GM23338 (cell line): Measurements from ENCODE around the gene DCAF7. TPM values are rescaled to one million over a fixed set of nuclear protein-coding genes. Genes with fewer than 3 reads are reported as not detected.

Experiments used
- ATAC-seq: fragments of 200-7000 bp; cut with Tn5 transposase; 3 replicates; pipeline ENCODE4 v1.9.1; 2020
- DNase-seq: peaks from one replicate; pipeline ENCODE4 v3.0.0-alpha.2; 2015; ENCODE audit warnings: low spot score
- H2AFZ ChIP-seq: fragments of 200-600 bp; sonication (generic); 2 replicates; pipeline ENCODE4 v1.8.0; 2016; ENCODE audit warnings: antibody characterized with exemption, mild to moderate bottlenecking, moderate library complexity
- H3F3A ChIP-seq: fragments of 200-600 bp; sonication (generic); replicated peaks from 2 replicates; pipeline ENCODE4 v1.8.0; 2017; ENCODE audit warnings: antibody characterized with exemption, mixed run types, low read depth
- H3K27ac ChIP-seq: fragments of 200-600 bp; sonication (generic); 2 replicates; pipeline ENCODE4 v1.6.1; 2016; ENCODE audit warnings: low read depth
- H3K27me3 ChIP-seq: fragments of 200-600 bp; sonication (generic); 2 replicates; pipeline ENCODE4 v1.8.0; 2016; ENCODE audit warnings: mild to moderate bottlenecking, mixed run types, moderate library complexity; ENCODE audit not compliant: insufficient read depth
- H3K36me3 ChIP-seq: fragments of 200-600 bp; sonication (generic); 2 replicates; pipeline ENCODE4 v1.8.0; 2016; ENCODE audit warnings: mild to moderate bottlenecking; ENCODE audit not compliant: insufficient read depth
- H3K4me1 ChIP-seq: fragments of 200-600 bp; sonication (generic); 2 replicates; pipeline ENCODE4 v1.8.0; 2016; ENCODE audit warnings: mild to moderate bottlenecking, moderate library complexity; ENCODE audit not compliant: insufficient read depth
- H3K4me2 ChIP-seq: fragments of 200-600 bp; sonication (generic); 2 replicates; pipeline ENCODE4 v1.7.1; 2017; ENCODE audit warnings: mixed run types
- H3K4me3 ChIP-seq: fragments of 200-600 bp; sonication (generic); 2 replicates; pipeline ENCODE4 v1.6.1; 2016; ENCODE audit warnings: mixed run types
- H3K79me2 ChIP-seq: fragments of 200-600 bp; sonication (generic); replicated peaks from 2 replicates; pipeline ENCODE4 v1.8.0; 2017; ENCODE audit warnings: mild to moderate bottlenecking; ENCODE audit not compliant: insufficient read depth
- H3K9me2 ChIP-seq: fragments of 200-600 bp; sonication (generic); 2 replicates; pipeline ENCODE4 v1.8.0; 2017; ENCODE audit not compliant: insufficient read depth
- H4K20me1 ChIP-seq: fragments of 200-600 bp; sonication (generic); replicated peaks from 2 replicates; pipeline ENCODE4 v1.8.0; 2017; ENCODE audit warnings: mild to moderate bottlenecking; ENCODE audit not compliant: insufficient read depth
- H3K27ac Mint-ChIP-seq: 2 replicates; pipeline ENCODE4 v1.8.0; 2020; ENCODE audit warnings: inconsistent platforms, mild to moderate bottlenecking, moderate library complexity, mixed read lengths
- H3K27me3 Mint-ChIP-seq: 3 replicates; pipeline ENCODE4 v1.8.0; 2022; ENCODE audit warnings: low read depth, mild to moderate bottlenecking, moderate library complexity, mixed read lengths, inconsistent platforms; ENCODE audit not compliant: insufficient read depth, poor library complexity
- H3K36me3 Mint-ChIP-seq: 3 replicates; pipeline ENCODE4 v1.8.0; 2021; ENCODE audit warnings: low read depth, mild to moderate bottlenecking, inconsistent platforms, moderate library complexity, mixed read lengths
- H3K4me1 Mint-ChIP-seq: 3 replicates; pipeline ENCODE4 v1.8.0; 2020; ENCODE audit warnings: mild to moderate bottlenecking, inconsistent platforms, mixed read lengths
- H3K4me3 Mint-ChIP-seq: 3 replicates; pipeline ENCODE4 v1.8.0; 2021; ENCODE audit warnings: moderate library complexity, mild to moderate bottlenecking, inconsistent platforms, mixed read lengths
- H3K9me3 Mint-ChIP-seq: 3 replicates; pipeline ENCODE4 v1.8.0; 2020; ENCODE audit warnings: moderate library complexity, mild to moderate bottlenecking, inconsistent platforms, mixed read lengths
- NANOG ChIP-seq: IDR thresholded peaks from 2 replicates; pipeline ENCODE4 v1.6.1; 2016; ENCODE audit warnings: antibody characterized with exemption, borderline replicate concordance
- STAT1 ChIP-seq: IDR thresholded peaks from one replicate; pipeline ENCODE4 v1.6.1; 2016; ENCODE audit warnings: antibody characterized with exemption; ENCODE audit not compliant: unreplicated experiment
- ZNF114 ChIP-seq: fragments of 250-450 bp; sonication (Bioruptor Pico); IDR thresholded peaks from 2 replicates; pipeline ENCODE4 v1.5.0; 2020; ENCODE audit warnings: mild to moderate bottlenecking, moderate library complexity
- ZNF331 ChIP-seq: fragments of 250-450 bp; sonication (Bioruptor Pico); IDR thresholded peaks from 2 replicates; pipeline ENCODE4 v1.5.0; 2020; ENCODE audit warnings: low read depth, mild to moderate bottlenecking, moderate library complexity
- polyA plus RNA-seq: library from polyadenylated mRNA; unstranded; fragments of >200 nt; fragmentation: Nextera tagmentation; extraction: Ambion mirVana; gene quantifications from 2 replicates; pipeline ENCODE4 v1.2.1, GENCODE V29; 2016
- total RNA-seq: library from RNA; depleted of rRNA; stranded (reverse); fragments of >200 nt; shearing (Covaris generic); gene quantifications from 2 replicates; pipeline ENCODE4 v1.2.3, GENCODE V29; 2014
- TF ChIP-seq, protein P1 (sequence below), 2 experiments: fragments of 200-600 bp in 1 of 2; sonication (generic) in 1 of 2; conservative IDR thresholded peaks; 2 replicates each; pipeline versions ENCODE4 v1.5.1 to v1.6.1; 2016 to 2017; ENCODE audit warnings: antibody characterized with exemption in 2 of 2, low read depth in 2 of 2, mild to moderate bottlenecking in 2 of 2, moderate library complexity in 1 of 2
- TF ChIP-seq, protein P2 (sequence below): IDR thresholded peaks from 2 replicates; pipeline ENCODE4 v1.6.1; 2016; ENCODE audit warnings: antibody characterized with exemption
- TF ChIP-seq, protein P3 (sequence below): fragments of 250-450 bp; sonication (Bioruptor Pico); IDR thresholded peaks from 2 replicates; pipeline ENCODE4 v1.5.0; 2020; ENCODE audit warnings: mild to moderate bottlenecking, moderate library complexity

DCAF7 gene
- total and polyA plus RNA-seq, 2 experiments from 2014 or later = 31.3 to 60.1 TPM

DNA sequence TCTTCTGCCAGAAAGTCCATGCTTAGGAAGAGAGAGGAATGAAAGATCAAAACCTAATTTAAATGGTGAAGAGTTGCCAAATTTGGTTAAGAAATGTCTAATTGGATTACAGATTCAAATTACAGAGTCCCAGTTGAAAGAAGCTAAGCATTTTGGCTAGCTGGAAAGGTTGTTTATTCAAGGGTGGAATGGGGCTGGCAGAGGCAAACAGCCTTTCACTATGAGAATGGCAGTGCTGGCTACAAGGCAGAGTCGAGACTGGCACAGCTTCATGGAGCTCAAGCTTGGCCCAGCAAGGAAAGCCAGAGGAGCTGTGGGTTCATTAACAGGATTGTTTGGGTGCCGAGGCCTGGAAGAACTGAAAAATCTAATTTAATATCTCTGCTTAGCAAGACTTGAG, 85.5 kb downstream of the DCAF7 start (continued):
- TF ChIP-seq, protein P1, sequence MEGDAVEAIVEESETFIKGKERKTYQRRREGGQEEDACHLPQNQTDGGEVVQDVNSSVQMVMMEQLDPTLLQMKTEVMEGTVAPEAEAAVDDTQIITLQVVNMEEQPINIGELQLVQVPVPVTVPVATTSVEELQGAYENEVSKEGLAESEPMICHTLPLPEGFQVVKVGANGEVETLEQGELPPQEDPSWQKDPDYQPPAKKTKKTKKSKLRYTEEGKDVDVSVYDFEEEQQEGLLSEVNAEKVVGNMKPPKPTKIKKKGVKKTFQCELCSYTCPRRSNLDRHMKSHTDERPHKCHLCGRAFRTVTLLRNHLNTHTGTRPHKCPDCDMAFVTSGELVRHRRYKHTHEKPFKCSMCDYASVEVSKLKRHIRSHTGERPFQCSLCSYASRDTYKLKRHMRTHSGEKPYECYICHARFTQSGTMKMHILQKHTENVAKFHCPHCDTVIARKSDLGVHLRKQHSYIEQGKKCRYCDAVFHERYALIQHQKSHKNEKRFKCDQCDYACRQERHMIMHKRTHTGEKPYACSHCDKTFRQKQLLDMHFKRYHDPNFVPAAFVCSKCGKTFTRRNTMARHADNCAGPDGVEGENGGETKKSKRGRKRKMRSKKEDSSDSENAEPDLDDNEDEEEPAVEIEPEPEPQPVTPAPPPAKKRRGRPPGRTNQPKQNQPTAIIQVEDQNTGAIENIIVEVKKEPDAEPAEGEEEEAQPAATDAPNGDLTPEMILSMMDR (conservative IDR thresholded peaks at IDR 0.05; ENCODE audit: low read depth in 2 of 2) = no peak

DNA sequence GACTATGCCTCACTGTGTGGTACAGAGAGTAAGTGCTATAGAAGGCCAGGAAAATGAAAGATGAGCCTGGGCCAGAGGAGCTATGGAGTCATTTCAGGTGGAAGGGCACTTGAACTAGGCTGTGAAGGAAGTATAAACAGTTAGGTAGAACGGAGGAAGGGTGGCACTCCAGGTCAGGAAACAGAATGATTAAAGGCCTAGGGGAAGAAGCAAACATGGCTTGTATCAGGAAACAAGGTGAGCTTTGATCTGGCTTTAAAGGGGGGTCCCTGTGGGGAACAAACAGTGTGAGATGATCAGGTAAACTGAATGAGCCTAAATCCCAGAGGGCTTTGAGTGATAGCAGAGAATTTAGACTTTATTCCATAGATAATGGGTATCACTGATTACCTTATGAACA, 88.8 kb downstream of the DCAF7 start:
- no peaks in the 10 kb centered on the region for H3F3A ChIP-seq
- no peaks in the 10 kb centered on the region for H3K79me2 ChIP-seq
- H3K27ac ChIP-seq = 0 out of 2 replicates have a peak overlapping the region, but pooled peaks have one; percentile 9
- H3K4me1 Mint-ChIP-seq = peaks cover 4% of the 10 kb centered on the region
- H2AFZ ChIP-seq = no peak overlapping the region
- H3K36me3 Mint-ChIP-seq = peaks cover 8% of the 10 kb centered on the region; the same call in 2 of the 3 replicates
- DNase-seq (no peak), ATAC-seq (no peak)
- no peaks in the 10 kb centered on the region for H3K36me3 ChIP-seq
- H3K9me3 Mint-ChIP-seq = no peaks in the 10 kb centered on the region
- TF ChIP-seq, protein P2, sequence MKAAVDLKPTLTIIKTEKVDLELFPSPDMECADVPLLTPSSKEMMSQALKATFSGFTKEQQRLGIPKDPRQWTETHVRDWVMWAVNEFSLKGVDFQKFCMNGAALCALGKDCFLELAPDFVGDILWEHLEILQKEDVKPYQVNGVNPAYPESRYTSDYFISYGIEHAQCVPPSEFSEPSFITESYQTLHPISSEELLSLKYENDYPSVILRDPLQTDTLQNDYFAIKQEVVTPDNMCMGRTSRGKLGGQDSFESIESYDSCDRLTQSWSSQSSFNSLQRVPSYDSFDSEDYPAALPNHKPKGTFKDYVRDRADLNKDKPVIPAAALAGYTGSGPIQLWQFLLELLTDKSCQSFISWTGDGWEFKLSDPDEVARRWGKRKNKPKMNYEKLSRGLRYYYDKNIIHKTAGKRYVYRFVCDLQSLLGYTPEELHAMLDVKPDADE = no peak
- TF ChIP-seq ZNF114 (no peak), NANOG (no peak), STAT1 (no peak), ZNF331 (CRISPR knock-in tag) (no peak)
- TF ChIP-seq, protein P3, sequence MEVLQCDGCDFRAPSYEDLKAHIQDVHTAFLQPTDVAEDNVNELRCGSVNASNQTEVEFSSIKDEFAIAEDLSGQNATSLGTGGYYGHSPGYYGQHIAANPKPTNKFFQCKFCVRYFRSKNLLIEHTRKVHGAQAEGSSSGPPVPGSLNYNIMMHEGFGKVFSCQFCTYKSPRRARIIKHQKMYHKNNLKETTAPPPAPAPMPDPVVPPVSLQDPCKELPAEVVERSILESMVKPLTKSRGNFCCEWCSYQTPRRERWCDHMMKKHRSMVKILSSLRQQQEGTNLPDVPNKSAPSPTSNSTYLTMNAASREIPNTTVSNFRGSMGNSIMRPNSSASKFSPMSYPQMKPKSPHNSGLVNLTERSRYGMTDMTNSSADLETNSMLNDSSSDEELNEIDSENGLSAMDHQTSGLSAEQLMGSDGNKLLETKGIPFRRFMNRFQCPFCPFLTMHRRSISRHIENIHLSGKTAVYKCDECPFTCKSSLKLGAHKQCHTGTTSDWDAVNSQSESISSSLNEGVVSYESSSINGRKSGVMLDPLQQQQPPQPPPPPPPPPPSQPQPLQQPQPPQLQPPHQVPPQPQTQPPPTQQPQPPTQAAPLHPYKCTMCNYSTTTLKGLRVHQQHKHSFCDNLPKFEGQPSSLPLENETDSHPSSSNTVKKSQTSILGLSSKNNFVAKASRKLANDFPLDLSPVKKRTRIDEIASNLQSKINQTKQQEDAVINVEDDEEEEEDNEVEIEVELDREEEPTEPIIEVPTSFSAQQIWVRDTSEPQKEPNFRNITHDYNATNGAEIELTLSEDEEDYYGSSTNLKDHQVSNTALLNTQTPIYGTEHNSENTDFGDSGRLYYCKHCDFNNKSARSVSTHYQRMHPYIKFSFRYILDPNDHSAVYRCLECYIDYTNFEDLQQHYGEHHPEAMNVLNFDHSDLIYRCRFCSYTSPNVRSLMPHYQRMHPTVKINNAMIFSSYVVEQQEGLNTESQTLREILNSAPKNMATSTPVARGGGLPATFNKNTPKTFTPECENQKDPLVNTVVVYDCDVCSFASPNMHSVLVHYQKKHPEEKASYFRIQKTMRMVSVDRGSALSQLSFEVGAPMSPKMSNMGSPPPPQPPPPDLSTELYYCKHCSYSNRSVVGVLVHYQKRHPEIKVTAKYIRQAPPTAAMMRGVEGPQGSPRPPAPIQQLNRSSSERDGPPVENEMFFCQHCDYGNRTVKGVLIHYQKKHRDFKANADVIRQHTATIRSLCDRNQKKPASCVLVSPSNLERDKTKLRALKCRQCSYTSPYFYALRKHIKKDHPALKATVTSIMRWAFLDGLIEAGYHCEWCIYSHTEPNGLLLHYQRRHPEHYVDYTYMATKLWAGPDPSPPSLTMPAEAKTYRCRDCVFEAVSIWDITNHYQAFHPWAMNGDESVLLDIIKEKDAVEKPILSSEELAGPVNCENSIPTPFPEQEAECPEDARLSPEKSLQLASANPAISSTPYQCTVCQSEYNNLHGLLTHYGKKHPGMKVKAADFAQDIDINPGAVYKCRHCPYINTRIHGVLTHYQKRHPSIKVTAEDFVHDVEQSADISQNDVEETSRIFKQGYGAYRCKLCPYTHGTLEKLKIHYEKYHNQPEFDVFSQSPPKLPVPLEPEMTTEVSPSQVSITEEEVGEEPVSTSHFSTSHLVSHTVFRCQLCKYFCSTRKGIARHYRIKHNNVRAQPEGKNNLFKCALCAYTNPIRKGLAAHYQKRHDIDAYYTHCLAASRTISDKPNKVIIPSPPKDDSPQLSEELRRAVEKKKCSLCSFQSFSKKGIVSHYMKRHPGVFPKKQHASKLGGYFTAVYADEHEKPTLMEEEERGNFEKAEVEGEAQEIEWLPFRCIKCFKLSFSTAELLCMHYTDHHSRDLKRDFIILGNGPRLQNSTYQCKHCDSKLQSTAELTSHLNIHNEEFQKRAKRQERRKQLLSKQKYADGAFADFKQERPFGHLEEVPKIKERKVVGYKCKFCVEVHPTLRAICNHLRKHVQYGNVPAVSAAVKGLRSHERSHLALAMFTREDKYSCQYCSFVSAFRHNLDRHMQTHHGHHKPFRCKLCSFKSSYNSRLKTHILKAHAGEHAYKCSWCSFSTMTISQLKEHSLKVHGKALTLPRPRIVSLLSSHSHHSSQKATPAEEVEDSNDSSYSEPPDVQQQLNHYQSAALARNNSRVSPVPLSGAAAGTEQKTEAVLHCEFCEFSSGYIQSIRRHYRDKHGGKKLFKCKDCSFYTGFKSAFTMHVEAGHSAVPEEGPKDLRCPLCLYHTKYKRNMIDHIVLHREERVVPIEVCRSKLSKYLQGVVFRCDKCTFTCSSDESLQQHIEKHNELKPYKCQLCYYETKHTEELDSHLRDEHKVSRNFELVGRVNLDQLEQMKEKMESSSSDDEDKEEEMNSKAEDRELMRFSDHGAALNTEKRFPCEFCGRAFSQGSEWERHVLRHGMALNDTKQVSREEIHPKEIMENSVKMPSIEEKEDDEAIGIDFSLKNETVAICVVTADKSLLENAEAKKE (CRISPR knock-in tag) = no peak
- TF ChIP-seq, protein P1 (conservative IDR thresholded peaks at IDR 0.05; ENCODE audit: low read depth in 2 of 2) = no peak
- H3K4me3 Mint-ChIP-seq = no peak overlapping the region
- 0 out of 2 replicates have a peak, but pooled peaks cover 2% of the 10 kb centered on the region for H4K20me1 ChIP-seq
- H3K4me2 ChIP-seq = no peak overlapping the region
- H3K4me3 ChIP-seq = no peak overlapping the region
- H3K9me2 ChIP-seq = no peaks in the 10 kb centered on the region
- H3K27me3 Mint-ChIP-seq = peaks cover 1% of the 10 kb centered on the region
- H3K4me1 ChIP-seq = peaks cover 5% of the 10 kb centered on the region
- H3K27me3 ChIP-seq = no peaks in the 10 kb centered on the region
- peak overlapping the region; percentile 1; the same call in 1 of the 2 replicates for H3K27ac Mint-ChIP-seq
